ENCODE results near the gene SLC26A2. TPM values are rescaled to one million over a fixed set of nuclear protein-coding genes. Genes with fewer than 3 reads are reported as not detected.

Gene SLC26A2
- total RNA-seq, 2 donors from 2014 or later, result 16.9 to 32.0 TPM

DNA sequence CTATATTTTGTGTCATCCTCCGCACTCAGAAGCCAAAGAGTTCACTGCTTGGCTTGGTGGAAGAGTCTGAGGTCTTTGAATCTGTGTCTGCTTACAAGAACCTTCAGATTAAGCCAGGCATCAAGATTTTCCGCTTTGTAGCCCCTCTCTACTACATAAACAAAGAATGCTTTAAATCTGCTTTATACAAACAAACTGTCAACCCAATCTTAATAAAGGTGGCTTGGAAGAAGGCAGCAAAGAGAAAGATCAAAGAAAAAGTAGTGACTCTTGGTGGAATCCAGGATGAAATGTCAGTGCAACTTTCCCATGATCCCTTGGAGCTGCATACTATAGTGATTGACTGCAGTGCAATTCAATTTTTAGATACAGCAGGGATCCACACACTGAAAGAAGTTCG is 20.6 kb downstream of the SLC26A2 start:
- ATAC-seq (ENCODE audit: insufficient number of reproducible peaks, low FRiP score, low read depth) (no peak), DNase-seq (ENCODE audit: low spot score) (no peak)
- Histone ChIP-seq H3K27me3 (replicated peaks; ENCODE audit: insufficient read depth) (no peaks in the 10 kb centered on the region), H3K27ac (no peak overlapping the region), H3K36me3 (peaks cover 32% of the 10 kb centered on the region), H3K4me3 (no peak overlapping the region), H3K4me1 (ENCODE audit: control insufficient read depth in 1 of 2, low read depth in 2 of 2) (no peaks in the 10 kb centered on the region), H3K9me3 (no peaks in the 10 kb centered on the region)
- TF ChIP-seq, protein P1, sequence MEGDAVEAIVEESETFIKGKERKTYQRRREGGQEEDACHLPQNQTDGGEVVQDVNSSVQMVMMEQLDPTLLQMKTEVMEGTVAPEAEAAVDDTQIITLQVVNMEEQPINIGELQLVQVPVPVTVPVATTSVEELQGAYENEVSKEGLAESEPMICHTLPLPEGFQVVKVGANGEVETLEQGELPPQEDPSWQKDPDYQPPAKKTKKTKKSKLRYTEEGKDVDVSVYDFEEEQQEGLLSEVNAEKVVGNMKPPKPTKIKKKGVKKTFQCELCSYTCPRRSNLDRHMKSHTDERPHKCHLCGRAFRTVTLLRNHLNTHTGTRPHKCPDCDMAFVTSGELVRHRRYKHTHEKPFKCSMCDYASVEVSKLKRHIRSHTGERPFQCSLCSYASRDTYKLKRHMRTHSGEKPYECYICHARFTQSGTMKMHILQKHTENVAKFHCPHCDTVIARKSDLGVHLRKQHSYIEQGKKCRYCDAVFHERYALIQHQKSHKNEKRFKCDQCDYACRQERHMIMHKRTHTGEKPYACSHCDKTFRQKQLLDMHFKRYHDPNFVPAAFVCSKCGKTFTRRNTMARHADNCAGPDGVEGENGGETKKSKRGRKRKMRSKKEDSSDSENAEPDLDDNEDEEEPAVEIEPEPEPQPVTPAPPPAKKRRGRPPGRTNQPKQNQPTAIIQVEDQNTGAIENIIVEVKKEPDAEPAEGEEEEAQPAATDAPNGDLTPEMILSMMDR (IDR thresholded peaks at IDR 0.05), result no peak

DNA sequence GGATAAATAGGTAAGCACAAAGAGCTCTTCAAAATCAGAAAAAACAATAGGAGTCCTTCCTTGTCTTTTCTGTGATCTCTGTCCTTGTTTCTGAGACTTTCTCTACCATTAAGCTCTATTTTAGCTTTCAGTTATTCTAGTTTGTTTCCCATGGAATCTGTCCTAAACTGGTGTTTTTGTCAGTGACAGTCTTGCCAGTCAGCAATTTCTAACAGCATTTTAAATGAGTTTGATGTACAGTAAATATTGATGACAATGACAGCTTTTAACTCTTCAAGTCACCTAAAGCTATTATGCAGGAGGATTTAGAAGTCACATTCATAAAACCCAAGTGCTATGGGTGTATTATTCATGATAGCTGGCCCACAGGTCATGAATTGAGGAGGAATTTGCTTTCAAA is 21.9 kb downstream of the SLC26A2 start:
- Histone ChIP-seq H3K4me3 (no peak overlapping the region), H3K27me3 (replicated peaks; ENCODE audit: insufficient read depth) (no peaks in the 10 kb centered on the region), H3K36me3 (peaks cover 32% of the 10 kb centered on the region), H3K9me3 (no peaks in the 10 kb centered on the region), H3K4me1 (ENCODE audit: control insufficient read depth in 1 of 2, low read depth in 2 of 2) (no peaks in the 10 kb centered on the region), H3K27ac (no peak overlapping the region)
- TF ChIP-seq, protein P1 (IDR thresholded peaks at IDR 0.05), result no peak
- no peak for DNase-seq (ENCODE audit: low spot score)
- ATAC-seq (ENCODE audit: insufficient number of reproducible peaks, low FRiP score, low read depth), result no peak

DNA sequence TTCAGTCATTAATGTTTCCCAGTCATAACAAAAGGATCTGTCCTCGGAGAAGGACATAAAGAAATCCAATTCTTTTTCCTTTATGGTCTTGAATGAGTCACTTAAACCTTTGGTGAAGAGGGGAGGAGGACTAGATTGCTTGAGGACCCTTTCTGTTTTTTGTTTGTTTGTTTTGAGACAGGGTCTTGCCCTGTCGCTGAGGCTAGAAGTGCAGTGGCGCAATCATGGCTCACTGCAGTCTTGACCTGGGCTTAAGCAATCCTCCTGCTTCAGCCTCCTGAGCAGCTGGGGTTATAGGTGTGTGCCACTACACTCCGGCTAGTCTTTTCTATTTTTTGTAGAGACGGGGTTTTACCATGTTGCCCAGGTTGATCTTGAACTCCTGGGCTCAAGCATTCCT is 27.6 kb downstream of the SLC26A2 start:
- Histone ChIP-seq H3K9me3 (no peaks in the 10 kb centered on the region), H3K27me3 (replicated peaks; ENCODE audit: insufficient read depth) (no peaks in the 10 kb centered on the region), H3K36me3 (peaks cover 8% of the 10 kb centered on the region), H3K4me1 (ENCODE audit: control insufficient read depth in 1 of 2, low read depth in 2 of 2) (no peaks in the 10 kb centered on the region), H3K4me3 (no peak overlapping the region), H3K27ac (no peak overlapping the region)
- TF ChIP-seq, protein P1 (IDR thresholded peaks at IDR 0.05), result no peak
- ATAC-seq (ENCODE audit: insufficient number of reproducible peaks, low FRiP score, low read depth) (no peak), DNase-seq (ENCODE audit: low spot score) (no peak)

DNA sequence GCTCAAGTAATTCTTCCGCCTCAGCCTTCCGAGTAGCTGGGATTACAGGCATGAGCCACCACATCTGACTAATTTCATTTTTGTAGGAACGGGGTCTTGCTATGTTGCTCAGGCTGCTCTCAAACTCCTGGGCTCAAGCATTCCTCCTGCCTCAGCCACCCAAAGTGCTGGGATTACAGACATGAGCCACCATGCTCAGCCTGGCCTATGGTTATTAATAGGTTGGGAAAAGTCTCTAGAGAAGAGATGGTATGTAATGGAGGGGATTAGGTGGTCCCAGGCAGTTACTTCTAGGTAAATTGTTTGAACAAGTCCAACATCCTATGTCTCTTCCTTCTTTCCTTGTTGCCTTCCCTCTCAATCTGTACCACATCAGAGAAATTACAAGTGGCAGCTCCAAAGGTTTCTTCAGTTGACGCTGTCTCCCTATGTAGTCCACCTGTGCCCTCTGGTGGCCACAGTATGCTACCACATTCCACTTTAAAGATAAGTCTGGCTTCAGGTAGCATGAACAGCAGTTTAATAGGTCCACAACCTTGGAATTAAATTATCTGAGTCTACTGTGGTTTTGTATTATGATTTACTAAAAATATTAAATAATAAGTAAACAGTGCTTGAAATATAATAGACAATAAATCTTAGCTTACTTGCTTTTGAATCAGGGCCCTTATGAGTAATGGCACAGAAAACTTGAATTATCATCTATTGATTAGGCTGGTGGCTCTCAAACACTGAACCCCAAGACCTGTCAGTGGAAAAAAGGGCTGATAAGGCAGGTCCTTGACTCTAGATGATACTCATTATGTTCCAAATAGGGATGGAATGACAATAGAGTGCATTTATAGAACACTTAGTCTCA is 30.2 kb downstream of the SLC26A2 start:
- Histone ChIP-seq H3K4me3 (no peak overlapping the region), H3K27me3 (replicated peaks; ENCODE audit: insufficient read depth) (no peaks in the 10 kb centered on the region), H3K9me3 (no peaks in the 10 kb centered on the region), H3K36me3 (no peaks in the 10 kb centered on the region), H3K27ac (no peak overlapping the region), H3K4me1 (ENCODE audit: control insufficient read depth in 1 of 2, low read depth in 2 of 2) (peaks cover 11 to 25% of the 10 kb centered on the region in 2 donors)
- ATAC-seq (ENCODE audit: insufficient number of reproducible peaks, low FRiP score, low read depth) (no peak), DNase-seq (ENCODE audit: low spot score) (peak; percentile 41)
- TF ChIP-seq, protein P1 (IDR thresholded peaks at IDR 0.05), result peak; percentile 92

DNA sequence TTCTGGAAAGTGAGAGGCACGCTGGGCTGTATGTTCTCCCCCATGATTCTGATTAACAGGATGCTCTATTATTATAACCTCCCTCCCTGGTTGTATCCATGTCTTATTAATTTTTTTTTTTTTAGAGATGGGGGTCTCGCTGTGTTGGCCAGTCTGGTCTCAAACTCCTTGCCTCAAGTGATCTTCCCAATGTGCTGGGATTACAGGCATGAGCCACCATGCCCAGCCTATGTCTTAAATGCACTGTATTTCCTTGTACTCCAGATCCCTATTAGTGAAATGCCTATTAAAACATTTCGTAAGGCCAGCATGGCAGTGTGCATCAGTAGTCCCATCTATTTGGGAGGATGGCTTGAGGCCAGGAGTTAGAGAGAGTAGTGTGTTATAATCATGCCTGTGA is 32.9 kb downstream of the SLC26A2 start:
- H3K9me3 ChIP-seq, result no peaks in the 10 kb centered on the region
- H3K27me3 ChIP-seq (replicated peaks; ENCODE audit: insufficient read depth), result no peaks in the 10 kb centered on the region
- no peak overlapping the region for H3K4me3 ChIP-seq
- H3K27ac ChIP-seq, result peak overlapping the region; percentile 52 to 60
- DNase-seq (ENCODE audit: low spot score) (no peak), ATAC-seq (ENCODE audit: insufficient number of reproducible peaks, low FRiP score, low read depth) (no peak)
- H3K36me3 ChIP-seq, result no peaks in the 10 kb centered on the region
- H3K4me1 ChIP-seq (ENCODE audit: control insufficient read depth in 1 of 2, low read depth in 2 of 2), result peaks cover 11 to 27% of the 10 kb centered on the region in 2 donors
- TF ChIP-seq, protein P1 (IDR thresholded peaks at IDR 0.05), result no peak

Data from thoracic aorta (tissue), 2 donors.